NCI-H1694 treated with DMSO at 0.1 percent for 48 hours (cell line): ENCODE results near the gene RAB3A.

Experiments used
- DNase-seq: peaks from one replicate; lab custom pipeline; 2025; lab: John Stamatoyannopoulos, UW

Gene RAB3A, protein sequence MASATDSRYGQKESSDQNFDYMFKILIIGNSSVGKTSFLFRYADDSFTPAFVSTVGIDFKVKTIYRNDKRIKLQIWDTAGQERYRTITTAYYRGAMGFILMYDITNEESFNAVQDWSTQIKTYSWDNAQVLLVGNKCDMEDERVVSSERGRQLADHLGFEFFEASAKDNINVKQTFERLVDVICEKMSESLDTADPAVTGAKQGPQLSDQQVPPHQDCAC

DNA sequence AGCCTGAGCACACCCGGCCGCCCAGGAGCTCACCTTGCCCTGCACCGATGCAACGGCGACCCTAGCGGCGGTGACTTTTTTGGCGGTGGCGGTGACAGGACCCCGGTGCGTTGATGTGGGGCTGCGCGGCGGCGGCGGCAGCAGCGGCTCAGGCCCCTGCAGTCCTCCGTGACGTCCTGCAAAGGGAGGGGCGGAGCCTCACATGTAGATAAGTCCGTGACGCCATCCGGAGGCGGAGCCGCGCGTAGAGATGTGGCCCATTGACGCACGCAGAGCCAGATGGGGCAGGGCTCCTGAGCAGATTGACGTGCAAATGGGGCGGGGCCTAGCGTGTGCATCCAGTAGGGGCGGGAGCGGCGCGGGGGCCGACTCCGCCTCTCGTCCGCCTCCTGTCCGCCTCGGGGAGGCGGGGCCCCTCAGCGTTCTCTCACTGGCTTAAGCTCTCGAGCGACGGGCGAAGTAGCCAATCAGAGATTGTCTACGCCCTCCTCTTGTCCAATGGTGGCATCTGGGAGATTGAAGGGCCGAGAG is at the start of gene RAB3A:
RAB3A (minus strand) TSS at position 180 of the 531 bp plus-strand sequence. CDS start 1,302 bp downstream, outside the sequence.
- peak; percentile 100 for DNase-seq

DNA sequence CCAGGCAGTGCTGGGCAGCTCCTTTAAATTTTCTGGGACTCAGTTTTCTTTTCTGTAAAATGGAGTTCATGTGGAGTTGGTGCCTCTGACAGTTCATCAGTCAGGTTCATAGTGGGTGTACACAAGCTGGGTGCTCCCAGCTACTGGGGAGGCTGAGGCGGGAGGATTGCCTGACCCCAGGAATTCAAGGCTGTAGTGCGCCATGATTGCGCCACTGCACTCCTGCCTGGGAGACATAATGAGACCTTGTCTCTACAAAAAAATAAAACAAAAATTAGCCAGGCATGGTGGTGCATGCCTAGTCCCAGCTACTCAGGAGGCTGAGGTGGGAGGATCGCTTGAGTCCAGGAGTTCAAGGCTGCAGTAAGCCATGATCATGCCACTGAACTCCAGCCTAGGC is 49.3 kb upstream of the RAB3A start:
- DNase-seq: no peak

DNA sequence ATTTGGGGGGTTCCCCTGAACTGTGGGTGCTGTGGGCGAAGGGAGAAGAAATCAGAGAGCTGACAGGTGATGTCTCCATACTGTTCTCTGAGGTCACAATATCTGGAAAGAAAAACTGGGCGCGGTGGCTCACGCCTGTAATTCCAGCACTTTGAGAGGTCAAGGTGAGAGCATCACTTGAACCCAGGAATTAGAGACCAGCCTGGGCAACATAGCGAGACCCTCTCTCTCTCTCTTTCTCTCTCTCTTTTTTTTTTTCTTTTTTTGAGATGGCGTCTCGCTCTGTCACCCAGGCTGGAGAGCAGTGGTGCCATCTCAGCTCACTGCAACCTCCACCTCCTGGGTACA is 48.5 kb upstream of the RAB3A start:
- no peak for DNase-seq

DNA sequence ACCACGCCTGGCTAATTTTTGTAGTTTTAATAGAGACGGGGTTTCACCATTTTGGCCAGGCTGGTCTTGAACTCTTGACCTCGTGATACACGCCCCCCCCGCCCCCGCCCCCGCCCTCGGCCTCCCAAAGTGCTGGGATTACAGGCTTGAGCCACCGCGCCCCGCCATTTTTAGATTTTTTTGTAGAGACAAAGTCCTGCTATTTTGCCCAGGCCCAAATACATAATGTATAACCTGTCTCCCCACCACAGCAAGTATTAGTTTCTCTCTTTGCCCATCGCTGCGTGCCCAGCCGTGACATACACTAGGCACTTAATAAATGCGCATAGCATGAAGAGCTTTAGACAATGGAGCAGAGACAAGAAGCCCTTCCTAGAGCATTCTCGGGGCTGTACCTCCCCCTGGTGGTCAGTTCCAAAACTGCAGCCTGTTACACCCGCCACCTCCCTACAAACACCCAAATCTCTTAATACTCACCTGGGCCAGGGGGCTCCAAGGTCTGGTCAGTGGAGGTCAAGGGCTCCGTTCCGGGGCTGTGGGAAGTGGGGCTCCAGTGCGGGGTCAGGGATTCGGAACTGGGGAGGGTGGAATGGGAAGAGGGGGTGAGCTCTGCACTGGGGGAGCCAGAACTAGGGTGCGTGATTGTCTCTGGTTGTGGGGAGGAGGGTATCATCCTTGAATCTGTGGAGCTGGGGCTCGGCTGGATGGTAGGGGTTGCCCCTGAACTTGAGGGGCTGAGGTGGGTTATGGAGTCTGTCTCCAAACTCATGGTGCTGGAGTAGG is 47.9 kb upstream of the RAB3A start:
- peak; percentile 60 for DNase-seq

GRCh38 chr19:18249834-18250233 is 46.0 kb upstream of the RAB3A start:
- DNase-seq: no peak

DNA sequence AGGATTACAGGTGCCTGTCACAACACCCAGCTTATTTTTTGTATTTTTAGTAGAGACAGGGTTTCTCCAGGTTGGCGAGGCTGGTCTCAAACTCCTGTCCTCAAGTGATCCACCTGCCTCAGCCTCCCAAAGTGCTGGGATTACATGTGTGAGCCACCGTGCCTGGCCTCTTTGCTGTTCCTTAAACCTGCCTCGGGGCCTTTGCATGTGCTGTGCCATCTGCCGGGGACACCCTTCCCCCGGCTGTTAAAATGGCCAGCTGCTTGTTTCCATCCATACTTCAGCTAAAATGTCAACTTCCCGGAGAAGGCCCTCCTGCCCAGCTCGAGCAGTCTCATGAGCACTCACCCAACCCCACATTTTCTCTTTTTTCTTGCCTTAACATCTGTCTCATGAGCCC is 41.5 kb upstream of the RAB3A start:
- no peak for DNase-seq

DNA sequence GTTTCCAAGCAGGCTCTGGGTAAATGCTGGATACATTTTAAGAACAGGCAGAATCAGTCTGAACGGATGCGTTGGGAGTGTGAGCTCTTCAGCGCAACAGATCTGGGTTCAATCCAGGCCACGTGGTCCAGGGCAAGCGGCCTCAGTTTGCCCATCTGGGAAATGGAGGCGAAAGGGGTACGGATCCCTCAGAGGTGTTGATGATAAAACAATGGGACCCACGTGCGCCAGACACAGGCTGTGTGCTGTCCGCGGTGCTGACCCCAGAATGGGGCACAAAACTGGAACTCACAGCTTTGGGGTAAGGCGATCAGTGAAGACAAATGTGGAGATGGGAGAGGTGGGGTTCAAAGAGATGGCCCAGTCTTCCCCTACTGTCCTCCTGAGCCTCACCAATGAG is 35.5 kb upstream of the RAB3A start:
- DNase-seq: no peak

GRCh38 chr19:18234194-18234593 is 30.4 kb upstream of the RAB3A start:
- DNase-seq: no peak

- no peak for DNase-seq
Measured at GRCh38 chr19:18233224-18233825, 29.5 kb upstream of the RAB3A start.

GRCh38 chr19:18232540-18233223 is 28.8 kb upstream of the RAB3A start:
- no peak for DNase-seq

GRCh38 chr19:18231775-18232174 is 27.9 kb upstream of the RAB3A start:
- DNase-seq: no peak

GRCh38 chr19:18230941-18231734 is 27.3 kb upstream of the RAB3A start:
- no peak for DNase-seq

DNA sequence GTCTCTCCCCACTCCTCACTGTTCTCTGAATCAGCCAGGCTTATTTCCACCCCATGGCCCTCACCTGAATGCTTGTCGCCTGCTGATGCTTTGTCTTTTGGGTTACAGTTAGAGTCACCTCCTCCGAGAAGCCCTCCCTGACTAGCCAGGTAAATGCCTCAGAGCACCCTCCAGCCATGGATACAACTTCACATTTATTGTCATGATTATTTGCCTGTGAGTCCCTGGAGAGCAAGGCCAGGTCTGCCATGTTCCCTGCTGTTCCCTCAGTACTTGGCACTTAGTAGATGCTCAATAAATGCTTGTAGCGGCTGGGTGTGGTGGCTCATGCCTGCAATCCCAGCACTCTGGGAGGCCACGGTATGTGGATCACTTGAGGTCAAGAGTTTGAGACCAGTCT is 26.1 kb upstream of the RAB3A start:
- DNase-seq: no peak

DNA sequence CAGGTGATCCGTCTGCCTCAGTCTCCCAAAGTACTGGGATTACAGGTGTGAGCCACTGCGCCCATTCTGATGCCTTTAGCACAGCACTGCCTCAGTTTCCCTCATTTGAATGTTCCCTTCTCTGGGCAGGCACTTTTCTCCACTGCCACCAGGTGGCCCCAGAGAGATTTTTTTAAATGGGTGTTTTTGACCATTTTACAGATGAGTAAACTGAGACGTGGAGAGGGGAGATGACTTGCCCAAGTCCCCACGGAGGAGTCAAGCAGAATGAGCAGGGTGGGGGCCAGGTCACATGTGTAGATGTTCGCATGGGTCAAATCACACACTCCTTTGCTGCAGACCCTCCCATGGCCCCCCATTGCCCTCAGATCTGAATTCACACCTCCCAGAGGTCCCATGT is 25.6 kb upstream of the RAB3A start:
- no peak for DNase-seq

DNA sequence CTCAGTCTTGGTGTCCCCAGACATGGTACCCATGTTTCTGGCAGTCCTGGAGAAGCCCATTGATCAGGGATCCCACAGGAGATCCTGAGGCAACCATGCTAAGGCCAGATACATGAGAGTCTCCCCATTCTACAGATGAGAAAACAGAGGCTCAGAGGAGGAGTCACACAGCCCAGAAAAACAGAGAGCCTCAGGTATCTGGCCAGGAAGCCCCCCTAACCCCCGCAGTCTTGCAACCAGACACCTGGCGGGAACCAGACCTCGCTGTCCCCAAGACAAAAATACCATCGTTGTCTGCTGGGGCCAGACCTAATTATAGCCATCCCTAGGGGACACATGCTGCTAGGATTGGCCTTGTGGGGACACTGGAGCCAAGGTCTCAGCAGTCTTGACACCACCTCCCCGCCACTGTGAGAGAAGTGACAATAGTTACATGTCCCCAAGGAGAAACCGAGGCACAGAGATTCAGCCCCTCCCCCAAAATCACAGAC is 24.0 kb upstream of the RAB3A start:
- no peak for DNase-seq

- DNase-seq: no peak
Measured at GRCh38 chr19:18226956-18227780, 23.3 kb upstream of the RAB3A start.

GRCh38 chr19:18225702-18226468 is 22.0 kb upstream of the RAB3A start, which contains the start of gene PDE4C:
PDE4C (minus strand) TSS chr19:18226438; CDS start chr19:18226415, 23 bp downstream.
- DNase-seq: no peak

DNA sequence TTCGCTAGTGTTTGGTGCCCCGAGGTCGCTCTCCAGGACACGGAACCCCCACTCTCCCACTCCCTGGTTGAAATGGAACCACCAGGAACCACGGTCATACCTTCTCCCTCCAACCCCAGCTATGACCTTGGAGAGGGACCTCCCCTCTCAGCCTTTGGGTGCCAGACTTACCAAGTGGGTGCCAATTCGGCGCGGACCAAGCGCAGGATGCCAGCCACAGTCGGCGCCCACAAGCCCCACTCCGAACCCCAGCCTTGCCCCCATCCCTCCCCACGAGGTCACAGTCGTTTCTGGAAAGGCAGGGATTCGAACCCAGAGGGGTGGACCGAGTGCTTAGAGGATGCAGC is 21.5 kb upstream of the RAB3A start:
- no peak for DNase-seq

DNA sequence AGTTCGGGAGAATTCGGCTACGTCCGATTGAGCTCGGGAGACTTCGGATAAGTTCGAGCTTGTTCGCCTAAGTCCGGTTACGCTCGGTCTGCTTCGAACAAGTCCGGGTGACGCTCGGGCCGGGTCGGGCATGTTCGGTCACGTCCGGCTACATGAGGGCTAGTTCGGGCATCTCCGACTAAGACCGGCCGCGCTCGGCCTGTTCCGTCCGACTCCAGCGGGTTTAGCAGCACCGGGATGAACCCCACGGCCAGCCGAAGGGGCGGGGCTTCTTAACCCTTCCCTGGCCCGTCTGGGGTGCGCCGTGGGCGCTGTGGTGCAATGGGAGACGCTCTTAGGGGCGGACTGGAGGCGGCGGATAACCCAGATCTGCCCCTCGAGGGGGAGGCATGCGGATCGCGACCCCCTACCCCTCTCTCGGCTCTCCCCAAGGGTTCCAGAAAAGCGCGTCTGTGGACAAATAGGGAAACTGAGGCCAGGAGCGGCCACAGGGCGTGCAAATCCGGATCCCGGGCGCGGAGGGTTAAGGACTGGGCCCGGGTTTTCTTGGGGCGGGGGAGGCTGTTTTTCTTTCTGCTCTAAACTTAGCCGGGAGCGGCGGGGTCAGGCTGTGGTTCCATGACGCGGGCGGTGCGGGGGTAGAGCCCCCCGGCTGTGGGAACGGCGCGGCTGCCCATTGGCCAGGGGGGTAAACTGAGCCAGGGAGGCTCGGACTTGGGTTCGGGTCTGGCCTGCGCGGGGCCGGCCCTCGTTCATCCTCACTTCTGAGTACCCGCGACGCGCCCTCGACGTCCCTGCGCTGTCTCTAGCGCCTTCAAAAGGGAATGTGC is 20.9 kb upstream of the RAB3A start:
- DNase-seq: peak; percentile 51
